ACC112 (cell line): Measurements from ENCODE around the gene COX5A.
"Not testable (repeated sequence)": the region's sequence is repeated elsewhere in the genome, so short reads cannot be mapped to it uniquely, and the experiment has no call there.

Experiments used
- H2AFZ ChIP-seq: fragments of 200-600 bp; sonication (generic); one replicate; pipeline ENCODE4 v1.6.0; 2017; ENCODE audit warnings: antibody characterized with exemption, low read length; ENCODE audit not compliant: unreplicated experiment
- H3K27ac ChIP-seq: fragments of 200-600 bp; sonication (generic); 2 replicates; pipeline ENCODE4 v1.5.1; 2014; ENCODE audit warnings: low read depth, mild to moderate bottlenecking, antibody characterized with exemption, low read length, moderate library complexity
- H3K27me3 ChIP-seq: fragments of 200-600 bp; sonication (generic); 2 replicates; pipeline ENCODE4 v1.6.1; 2014; ENCODE audit warnings: mild to moderate bottlenecking, antibody characterized with exemption, low read length, moderate library complexity, mixed read lengths; ENCODE audit not compliant: insufficient read depth
- H3K36me3 ChIP-seq: fragments of 200-600 bp; sonication (generic); 2 replicates; pipeline ENCODE4 v1.6.1; 2016; ENCODE audit warnings: mild to moderate bottlenecking, antibody characterized with exemption, low read length, moderate library complexity, mixed read lengths; ENCODE audit not compliant: insufficient read depth
- H3K4me1 ChIP-seq: fragments of 200-600 bp; sonication (generic); one replicate; pipeline ENCODE4 v1.6.1; 2016; ENCODE audit warnings: low read length, mixed read lengths; ENCODE audit not compliant: insufficient read depth, unreplicated experiment, control insufficient read depth
- H3K4me3 ChIP-seq: fragments of 200-600 bp; sonication (generic); 2 replicates; pipeline ENCODE4 v1.5.1; 2014; ENCODE audit warnings: mild to moderate bottlenecking, low read depth, low read length
- H3K79me2 ChIP-seq: fragments of 200-600 bp; sonication (generic); one replicate; pipeline ENCODE4 v1.6.0; 2016; ENCODE audit warnings: low read length; ENCODE audit not compliant: control insufficient read depth, unreplicated experiment, insufficient read depth

Gene COX5A

DNA sequence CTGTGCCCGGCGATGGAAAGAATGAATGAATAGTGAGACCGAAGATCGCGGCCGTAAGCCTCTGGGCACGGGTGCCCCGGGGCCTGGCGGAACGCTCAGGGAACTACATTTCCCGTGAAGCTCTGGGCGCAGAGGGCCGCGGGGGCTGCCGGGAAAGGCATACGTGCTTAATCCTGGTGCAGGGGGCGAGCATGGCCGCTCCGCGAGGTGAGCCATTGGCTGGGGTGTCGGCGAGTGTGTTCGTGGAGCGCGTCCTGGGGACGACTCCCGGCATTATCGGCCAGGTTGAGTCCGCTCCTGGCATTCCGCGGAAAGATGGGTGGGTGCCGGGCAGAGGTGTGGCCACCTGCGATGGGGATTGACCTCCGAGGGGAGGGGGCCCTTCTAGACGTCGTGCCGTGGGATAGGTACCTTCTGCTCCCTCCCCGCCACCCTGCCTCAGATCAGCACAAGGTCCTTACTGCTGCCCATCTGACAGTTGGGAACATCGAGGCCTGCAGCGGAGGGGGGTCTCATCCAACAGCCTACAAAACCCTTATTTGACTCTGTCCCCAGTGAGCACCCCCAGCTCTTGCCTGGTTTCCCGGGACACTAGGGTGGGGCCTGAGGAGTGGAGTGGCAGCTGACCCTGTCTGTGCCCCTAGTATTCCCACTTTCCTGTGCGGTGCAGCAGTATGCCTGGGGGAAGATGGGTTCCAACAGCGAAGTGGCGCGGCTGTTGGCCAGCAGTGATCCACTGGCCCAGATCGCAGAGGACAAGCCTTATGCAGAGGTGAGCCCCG lies 47.8 kb downstream of the COX5A start, which contains the start of gene MPI:
Gene MPI, plus strand, starts transcription at position 160 of the 782 bp plus-strand sequence. Its CDS starts 32 bp downstream, at position 192.
- Histone ChIP-seq H2AFZ (peak within 1 kb of the TSS; percentile 95), H3K79me2 (peaks cover 17% of the 10 kb centered on the region), H3K36me3 (peaks cover 10% of the 10 kb centered on the region; the same call in 1 of the 2 replicates), H3K27ac (peak within 1 kb of the TSS; percentile 26), H3K4me3 (peak within 1 kb of the TSS; percentile 90), H3K4me1 (peaks cover 13% of the 10 kb centered on the region), H3K27me3 (no peaks in the 10 kb centered on the region)

GRCh38 chr15:74889390-74889882 lies 48.4 kb downstream of the COX5A start:
- Histone ChIP-seq H3K4me1 (peaks cover 19% of the 10 kb centered on the region), H2AFZ (peak overlapping the region; percentile 95), H3K4me3 (peak overlapping the region; percentile 90), H3K79me2 (peaks cover 17% of the 10 kb centered on the region), H3K27ac (peak overlapping the region; percentile 26), H3K27me3 (no peaks in the 10 kb centered on the region), H3K36me3 (peaks cover 10% of the 10 kb centered on the region; the same call in 1 of the 2 replicates)

GRCh38 chr15:74888716-74889115 lies 49.2 kb downstream of the COX5A start:
- Histone ChIP-seq H3K27ac (no peak overlapping the region), H3K4me1 (peaks cover 20% of the 10 kb centered on the region), H3K27me3 (no peaks in the 10 kb centered on the region), H3K36me3 (peaks cover 10% of the 10 kb centered on the region; the same call in 1 of the 2 replicates), H3K79me2 (peaks cover 17% of the 10 kb centered on the region), H2AFZ (no peak overlapping the region), H3K4me3 (peak overlapping the region; percentile 90)

DNA sequence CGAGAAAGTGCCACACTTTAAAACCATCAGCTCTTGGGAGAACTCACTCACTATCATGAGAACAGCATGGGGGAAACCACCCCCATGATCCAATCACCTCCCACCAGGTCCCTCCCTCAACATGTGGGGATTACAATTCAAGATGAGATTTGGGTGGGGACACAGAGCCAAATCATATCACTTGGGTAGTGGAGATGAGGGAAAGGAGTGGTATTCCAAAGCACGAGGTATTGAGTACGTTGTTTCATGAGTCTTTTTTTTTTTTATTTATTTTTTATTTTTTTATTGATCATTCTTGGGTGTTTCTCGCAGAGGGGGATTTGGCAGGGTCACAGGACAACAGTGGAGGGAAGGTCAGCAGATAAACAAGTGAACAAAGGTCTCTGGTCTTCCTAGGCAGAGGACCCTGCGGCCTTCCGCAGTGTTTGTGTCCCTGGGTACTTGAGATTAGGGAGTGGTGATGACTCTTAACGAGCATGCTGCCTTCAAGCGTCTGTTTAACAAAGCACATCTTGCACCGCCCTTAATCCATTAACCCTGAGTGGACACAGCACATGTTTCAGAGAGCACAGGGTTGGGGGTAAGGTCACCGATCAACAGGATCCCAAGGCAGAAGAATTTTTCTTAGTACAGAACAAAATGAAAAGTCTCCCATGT lies 50.2 kb downstream of the COX5A start:
- not testable (repeated sequence) for H3K27ac ChIP-seq, H3K4me3 ChIP-seq, H3K36me3 ChIP-seq, H3K27me3 ChIP-seq, H2AFZ ChIP-seq
- Histone ChIP-seq H3K4me1 (peaks cover 23% of the 10 kb centered on the region), H3K79me2 (peaks cover 17% of the 10 kb centered on the region)

- Histone ChIP-seq H3K4me1 (peaks cover 19% of the 10 kb centered on the region), H3K4me3 (no peak overlapping the region), H3K79me2 (peaks cover 5% of the 10 kb centered on the region), H3K27me3 (no peaks in the 10 kb centered on the region), H2AFZ (no peak overlapping the region), H3K27ac (no peak overlapping the region), H3K36me3 (no peaks in the 10 kb centered on the region)
Observed at GRCh38 chr15:74885461-74885860, 52.4 kb downstream of the COX5A start.

DNA sequence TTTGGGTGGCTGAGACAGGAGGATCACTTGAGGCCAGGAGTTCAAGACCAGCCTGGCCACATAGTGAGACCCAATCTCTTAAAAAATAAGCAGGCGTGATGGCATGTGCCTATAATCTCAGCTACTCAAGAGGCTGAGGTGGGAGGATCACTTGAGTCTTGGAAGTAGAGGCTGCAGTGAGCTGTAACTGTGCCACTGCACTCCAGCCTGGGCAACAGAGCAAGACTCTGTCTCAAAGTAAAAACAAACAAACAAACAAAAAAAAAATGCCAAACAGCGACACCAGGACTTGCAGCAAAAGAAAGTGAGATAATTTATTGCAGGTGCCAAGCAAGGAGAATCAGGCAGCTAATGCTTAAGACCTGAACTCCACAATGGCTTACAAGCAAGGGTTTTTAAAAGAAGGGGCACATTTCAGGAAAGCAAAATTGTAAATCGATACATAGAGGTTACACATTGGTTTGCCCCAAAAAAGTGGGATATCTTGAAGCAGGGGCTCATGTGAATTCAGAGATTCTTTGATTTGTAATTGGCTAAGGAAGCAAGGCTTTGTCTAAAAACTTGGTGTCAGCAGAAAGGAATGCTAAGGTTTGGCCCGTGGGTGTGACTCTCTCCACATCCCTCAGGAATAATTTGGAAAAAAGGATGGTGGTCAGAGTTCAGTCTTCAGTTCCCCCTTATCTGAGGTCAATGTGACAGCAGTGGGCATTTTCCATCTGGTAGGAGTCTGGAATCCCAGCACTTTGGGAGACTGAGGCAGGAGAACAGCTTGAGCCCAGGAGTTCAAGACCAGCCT lies 53.2 kb downstream of the COX5A start:
- Histone ChIP-seq H3K36me3 (no peaks in the 10 kb centered on the region), H3K79me2 (no peaks in the 10 kb centered on the region), H3K27ac (no peak overlapping the region), H2AFZ (no peak overlapping the region), H3K27me3 (no peaks in the 10 kb centered on the region), H3K4me1 (peaks cover 19% of the 10 kb centered on the region), H3K4me3 (no peak overlapping the region)

DNA sequence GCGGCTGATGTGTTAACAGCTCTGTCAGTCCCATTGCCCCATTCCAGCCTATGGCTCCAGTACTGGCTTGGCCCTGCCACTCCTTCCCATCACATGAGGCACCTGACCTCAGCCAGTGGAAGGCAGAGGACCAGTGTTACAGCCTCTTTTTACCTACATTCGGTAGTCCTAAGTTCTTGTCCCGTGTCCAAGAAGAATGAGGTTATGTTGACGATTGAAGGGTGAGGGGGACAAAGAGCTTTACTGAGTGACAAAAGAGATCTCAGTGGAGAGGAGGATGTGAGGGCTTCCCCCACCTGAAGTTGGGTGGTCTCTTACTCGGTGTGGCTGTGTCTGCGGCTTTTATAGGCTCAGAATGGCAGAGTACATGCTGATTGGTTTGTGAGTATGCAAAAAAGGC lies 55.3 kb downstream of the COX5A start:
- H3K27ac ChIP-seq = no peak overlapping the region
- no peaks in the 10 kb centered on the region for H3K27me3 ChIP-seq
- no peak overlapping the region for H3K4me3 ChIP-seq
- H2AFZ ChIP-seq = no peak overlapping the region
- H3K79me2 ChIP-seq = no peaks in the 10 kb centered on the region
- H3K4me1 ChIP-seq = peaks cover 11% of the 10 kb centered on the region
- no peaks in the 10 kb centered on the region for H3K36me3 ChIP-seq

GRCh38 chr15:74878273-74878672 lies 59.6 kb downstream of the COX5A start:
- H3K27me3 ChIP-seq = no peaks in the 10 kb centered on the region
- H2AFZ ChIP-seq = no peak overlapping the region
- H3K27ac ChIP-seq = no peak overlapping the region
- no peak overlapping the region for H3K4me3 ChIP-seq
- no peaks in the 10 kb centered on the region for H3K79me2 ChIP-seq
- peaks cover under 1% of the 10 kb centered on the region for H3K4me1 ChIP-seq
- H3K36me3 ChIP-seq = no peaks in the 10 kb centered on the region

DNA sequence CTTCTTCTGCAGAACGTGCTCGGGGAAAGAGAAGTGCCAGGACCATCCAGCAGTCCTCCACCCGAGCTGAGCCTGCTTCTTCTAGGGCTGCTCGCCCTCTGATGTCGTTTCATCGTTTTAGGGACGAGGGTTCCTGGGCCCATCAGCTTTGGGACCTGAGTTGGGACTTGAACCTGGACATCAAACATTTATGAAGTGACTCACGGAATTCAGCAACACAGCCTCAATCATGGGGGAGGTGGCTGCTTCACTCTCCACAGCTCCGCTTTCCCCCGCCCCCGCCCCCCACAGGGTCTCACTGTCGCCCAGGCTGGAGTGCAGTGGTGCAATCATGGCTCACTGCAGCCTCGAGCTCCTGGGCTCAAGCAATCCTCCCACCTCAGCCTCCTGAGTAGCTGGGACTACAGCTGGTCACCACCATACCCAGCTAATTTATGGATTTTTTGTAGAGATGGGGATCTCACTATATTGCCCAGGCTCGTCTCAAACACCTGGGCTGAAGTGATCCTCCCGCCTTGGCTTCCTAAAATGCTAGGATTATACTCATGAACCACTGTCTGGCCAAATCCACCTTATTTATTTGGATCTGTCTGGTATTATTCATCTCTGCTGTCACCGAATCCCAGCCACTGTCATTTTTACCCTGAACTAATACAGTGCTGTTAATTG lies 64.0 kb downstream of the COX5A start:
- no peaks in the 10 kb centered on the region for H3K36me3 ChIP-seq
- H3K4me3 ChIP-seq = peak overlapping the region; percentile 87
- no peak overlapping the region for H3K27ac ChIP-seq
- peaks cover 32% of the 10 kb centered on the region for H3K79me2 ChIP-seq
- peak overlapping the region; percentile 95 for H2AFZ ChIP-seq
- no peaks in the 10 kb centered on the region for H3K27me3 ChIP-seq
- H3K4me1 ChIP-seq = no peaks in the 10 kb centered on the region
